Endothelial cell of umbilical vein (primary cell): ENCODE data around the gene ZBTB25. TPM values are rescaled to one million over a fixed set of nuclear protein-coding genes. Genes with fewer than 3 reads are reported as not detected.

Experiments
- BruUV-seq: library from RNA; stranded (reverse); fragments of 400-500 nt; replicated peaks from 2 replicates; lab custom pipeline; 2021; lab: Mats Ljungman, UMichigan
- CTCF ChIA-PET: fragments of 300-600, 350-600 bp; sonication (Branson Sonifier 250); formaldehyde crosslinking; loops from one replicate; lab custom pipeline; 2021; ENCODE audit warnings: antibody characterized with exemption, inconsistent platforms; lab: Charles Lee
- POLR2A ChIA-PET: fragments of 300-600, 350-600 bp; sonication (Branson Sonifier 250); formaldehyde crosslinking; loops from one replicate; lab custom pipeline; 2021; ENCODE audit warnings: antibody characterized with exemption, inconsistent platforms; lab: Charles Lee
- DNase-seq: peaks from one replicate; pipeline ENCODE4 v3.0.0-alpha.2; 2011; ENCODE audit warnings: low read depth, low spot score
- FAIRE-seq: peaks from 2 replicates; lab custom pipeline; 2011; peaks lifted over from hg19 to GRCh38; lab: Jason Lieb, UNC
- H2AFZ ChIP-seq: 2 replicates; pipeline ENCODE4 v1.6.0; 2012; ENCODE audit warnings: low read depth, low read length, control low read depth, inconsistent platforms
- H3K27ac ChIP-seq: 2 replicates; pipeline ENCODE4 v1.5.1; 2011; ENCODE audit warnings: low read depth, mild to moderate bottlenecking, control low read depth, low read length, moderate library complexity; ENCODE audit not compliant: insufficient read depth
- H3K27me3 ChIP-seq, 2 experiments: 2 replicates each; pipeline versions ENCODE4 v1.6.0 to v1.6.1; 2011; ENCODE audit warnings: low read length in 2 of 2, mixed read lengths in 1 of 2; ENCODE audit not compliant: control insufficient read depth in 2 of 2, insufficient read depth in 2 of 2
- H3K36me3 ChIP-seq, 2 experiments: 2 replicates in 1 of 2; 3 replicates in 1 of 2; pipeline ENCODE4 v1.5.1; 2011; ENCODE audit warnings: low read length in 2 of 2, mild to moderate bottlenecking in 1 of 2, moderate library complexity in 1 of 2; ENCODE audit not compliant: control insufficient read depth in 2 of 2, insufficient read depth in 2 of 2; ENCODE audit errors: extremely low read depth in 1 of 2
- H3K4me1 ChIP-seq: 3 replicates; pipeline ENCODE4 v1.5.1; 2011; ENCODE audit warnings: mild to moderate bottlenecking, low read length; ENCODE audit not compliant: control insufficient read depth, insufficient read depth; ENCODE audit errors: extremely low read depth
- H3K4me2 ChIP-seq: 2 replicates; pipeline ENCODE4 v1.6.1; 2011; ENCODE audit warnings: low read length, control low read depth, mixed read lengths; ENCODE audit not compliant: insufficient read depth
- H3K4me3 ChIP-seq, 3 experiments: fragments of 200-600 bp in 1 of 3; sonication (generic), shearing (Covaris generic) in 1 of 3; replicated peaks in 1 of 3; 2 replicates each; pipeline ENCODE4 v1.5.1; 2011 to 2016; ENCODE audit warnings: control low read depth in 3 of 3, low read length in 3 of 3, mild to moderate bottlenecking in 2 of 3, inconsistent platforms in 1 of 3, low read depth in 1 of 3, moderate library complexity in 1 of 3; ENCODE audit not compliant: insufficient read depth in 1 of 3
- H3K79me2 ChIP-seq: 2 replicates; pipeline ENCODE4 v1.6.0; 2012; ENCODE audit warnings: low read length, inconsistent platforms; ENCODE audit not compliant: control insufficient read depth, insufficient read depth
- H3K9ac ChIP-seq: replicated peaks from 2 replicates; pipeline ENCODE3; 2011; ENCODE audit warnings: low read length, control low read depth; ENCODE audit not compliant: insufficient read depth; ENCODE audit errors: extremely low read depth
- H3K9me1 ChIP-seq: replicated peaks from 3 replicates; pipeline ENCODE4 v1.6.0; 2011; ENCODE audit warnings: mild to moderate bottlenecking, low read length; ENCODE audit not compliant: control insufficient read depth, insufficient read depth; ENCODE audit errors: extremely low read depth
- H3K9me3 ChIP-seq: replicated peaks from 2 replicates; pipeline ENCODE4 v1.5.1; 2012; ENCODE audit warnings: low read length, inconsistent platforms; ENCODE audit not compliant: control insufficient read depth, insufficient read depth
- H4K20me1 ChIP-seq: replicated peaks from 2 replicates; pipeline ENCODE3; 2011; ENCODE audit warnings: mild to moderate bottlenecking, low read length; ENCODE audit not compliant: control insufficient read depth, insufficient read depth; ENCODE audit errors: extremely low read depth
- CTCF ChIP-seq, 2 donors: IDR thresholded peaks; 1 replicate in 1 of 2; 2 replicates in 1 of 2; pipeline ENCODE4 v1.5.1; 2011; ENCODE audit warnings: low read length in 2 of 2, mild to moderate bottlenecking in 2 of 2, moderate library complexity in 2 of 2, control low read depth in 1 of 2, inconsistent platforms in 1 of 2, low read depth in 1 of 2; ENCODE audit not compliant: insufficient read depth in 1 of 2; ENCODE audit errors: extremely low read depth in 1 of 2
- EZH2 ChIP-seq: IDR thresholded peaks from 2 replicates; pipeline ENCODE4 v1.6.1; 2012; ENCODE audit warnings: borderline replicate concordance, low read depth, mild to moderate bottlenecking, moderate library complexity, low read length, inconsistent platforms; ENCODE audit not compliant: severe bottlenecking
- FOS ChIP-seq: IDR thresholded peaks from 2 replicates; pipeline ENCODE4 v1.6.1; 2011; ENCODE audit warnings: mild to moderate bottlenecking, low read length, moderate library complexity, borderline replicate concordance; ENCODE audit not compliant: insufficient read depth
- GATA2 ChIP-seq: IDR thresholded peaks from 2 replicates; pipeline ENCODE4 v1.7.0; 2011; ENCODE audit warnings: low read depth, mild to moderate bottlenecking, moderate library complexity, mixed read lengths, low read length; ENCODE audit not compliant: insufficient read length, insufficient read depth
- JUN ChIP-seq: IDR thresholded peaks from 2 replicates; pipeline ENCODE4 v1.6.1; 2011; ENCODE audit warnings: borderline replicate concordance, low read depth; ENCODE audit not compliant: insufficient read length, insufficient read depth
- MAX ChIP-seq: IDR thresholded peaks from 2 replicates; pipeline ENCODE4 v1.6.1; 2011; ENCODE audit not compliant: insufficient read depth, insufficient read length
- MYC ChIP-seq: IDR thresholded peaks from one replicate; pipeline ENCODE4 v1.6.1; 2011; ENCODE audit warnings: mild to moderate bottlenecking, low read depth, low read length
- POLR2A ChIP-seq: IDR thresholded peaks from 2 replicates; pipeline ENCODE4 v1.6.1; 2012; ENCODE audit warnings: low read depth, mild to moderate bottlenecking, control low read depth, low read length
- POLR2AphosphoS5 ChIP-seq: IDR thresholded peaks from 2 replicates; pipeline ENCODE4 v1.6.1; 2012; ENCODE audit warnings: low read depth, mild to moderate bottlenecking, control low read depth, low read length, moderate library complexity; ENCODE audit not compliant: insufficient read depth
- dilution Hi-C: fragments of 300-500 bp; cut with MboI; formaldehyde crosslinking; loops from one replicate; pipeline ENCODE4 v1.15.0; 2019; ENCODE audit warnings: low sequenced_read_pairs; ENCODE audit not compliant: extremely low pct_ligation_motif_present
- intact Hi-C: fragments of 100-400 bp; cut with micrococcal nuclease; formaldehyde crosslinking; loops from one replicate; pipeline ENCODE4 v1.10.0; 2022
- polyA plus RNA-seq, 4 experiments: library from polyadenylated mRNA; depleted of rRNA in 3 of 4; stranded (reverse) in 3 of 4; unstranded in 1 of 4; fragments of >200 nt; gene quantifications; 2 replicates each; pipeline versions ENCODE4 v1.2.1 to v1.2.3, GENCODE V29; 2011 to 2012; ENCODE audit warnings: missing spikeins in 1 of 4
- total RNA-seq: library from RNA; stranded (reverse); gene quantifications from 2 replicates; pipeline ENCODE4 v1.2.3, GENCODE V29; 2021

The ZBTB25 gene
- total and polyA plus RNA-seq, 2 donors (not counting 3 experiments of a cell fraction or from before 2014, with no cell fraction given) = 3.2 to 7.7 TPM

DNA sequence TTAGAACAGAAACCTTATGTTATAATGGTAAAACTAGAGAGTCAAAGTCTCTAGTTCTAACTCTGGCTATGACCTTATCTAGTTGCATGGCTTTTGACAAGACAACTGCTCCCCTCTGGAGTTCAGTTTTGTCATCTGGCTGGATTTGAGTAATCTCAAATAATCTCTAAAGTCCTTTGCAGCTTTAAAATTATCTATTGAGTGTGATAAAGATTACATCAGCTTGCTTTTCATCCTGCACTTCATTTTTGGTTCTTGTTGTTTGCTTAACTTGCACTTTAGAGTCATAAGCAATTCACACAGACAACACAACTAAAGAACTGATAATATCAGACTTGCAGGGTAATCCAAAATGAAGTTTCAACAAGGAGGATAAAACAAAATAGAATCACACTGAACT lies 36.1 kb downstream of the ZBTB25 start:
- peaks cover 14% of the 10 kb centered on the region for H3K4me1 ChIP-seq
- TF ChIP-seq JUN (no peak), GATA2 (no peak), CTCF (IDR thresholded peaks at IDR 0.05; ENCODE audit: extremely low read depth in 1 of 2, insufficient read depth in 1 of 2, low read depth in 1 of 2, low read length in 2 of 2) (no peak), FOS (no peak), MAX (no peak), EZH2 (no peak), POLR2A (no peak), POLR2AphosphoS5 (no peak), MYC (no peak)
- no TSS peak for BruUV-seq
- no peaks in the 10 kb centered on the region for H3K79me2 ChIP-seq
- no peaks in the 10 kb centered on the region for H3K36me3 ChIP-seq
- no peak overlapping the region for H3K27ac ChIP-seq
- no peaks in the 10 kb centered on the region for H3K27me3 ChIP-seq
- POLR2A ChIA-PET = no interaction called here
- dilution Hi-C loops (no loop called here), intact Hi-C loops (no loop called here)
- no peaks in the 10 kb centered on the region for H4K20me1 ChIP-seq
- CTCF ChIA-PET = interaction anchor here (1.2 to 4.0 kb wide), 4 partner anchors 11 to 123 kb away, joined by 3 to 32 read pairs (median 17); no protein-coding TSS in a partner anchor
- FAIRE-seq = no peak
- H3K9me1 ChIP-seq = no peaks in the 10 kb centered on the region
- DNase-seq = no peak
- H2AFZ ChIP-seq = no peak overlapping the region
- no peak overlapping the region for H3K9ac ChIP-seq
- H3K4me2 ChIP-seq = no peak overlapping the region
- H3K4me3 ChIP-seq = no peak overlapping the region
- H3K9me3 ChIP-seq = no peaks in the 10 kb centered on the region
